Left lung (tissue), 10 donors: ENCODE data around the gene RSL1D1. TPM values are rescaled to one million over a fixed set of nuclear protein-coding genes. Genes with fewer than 3 reads are reported as not detected.

Experiments
- ATAC-seq: fragments of 200-7000 bp; cut with Tn5 transposase; one replicate; pipeline ENCODE4 v1.9.1; 2020; ENCODE audit warnings: moderate library complexity
- DNase-seq, 4 donors: peaks; one replicate each; pipeline ENCODE4 v3.0.0-alpha.2; 2013 to 2020
- H3K27ac ChIP-seq, 2 donors: fragments of 200-600 bp; sonication (generic) in 1 of 2; one replicate each; pipeline versions ENCODE4 v1.5.0 to v1.8.0; 2020 to 2021
- H3K27me3 ChIP-seq, 2 donors: fragments of 200-600 bp; sonication (generic) in 1 of 2; one replicate each; pipeline versions ENCODE4 v1.5.0 to v1.8.0; 2020 to 2021
- H3K36me3 ChIP-seq, 2 donors: fragments of 200-600 bp; sonication (generic) in 1 of 2; one replicate each; pipeline versions ENCODE4 v1.5.0 to v1.8.0; 2020 to 2021
- H3K4me1 ChIP-seq, 2 donors: fragments of 200-600 bp; one replicate each; pipeline ENCODE4 v1.8.0; 2021
- H3K4me3 ChIP-seq, 2 donors: fragments of 200-600 bp; sonication (generic) in 1 of 2; one replicate each; pipeline versions ENCODE4 v1.5.0 to v1.8.0; 2020 to 2021; ENCODE audit warnings: mild to moderate bottlenecking in 1 of 2
- H3K9me3 ChIP-seq, 2 donors: fragments of 200-600 bp; sonication (generic) in 1 of 2; one replicate each; pipeline versions ENCODE4 v1.5.0 to v1.8.0; 2020 to 2021
- intact Hi-C, 2 donors: fragments of 100-400 bp; cut with DNase I; formaldehyde crosslinking; loops; one replicate each; pipeline versions ENCODE4 v1.11.2 to v1.14.2; 2022
- polyA plus RNA-seq, 6 donors: library from polyadenylated mRNA; unstranded; fragments of 120-200 nt; gene quantifications; one replicate each; pipeline ENCODE4 v1.2.1, GENCODE V29; 2013; ENCODE audit not compliant: insufficient read length in 6 of 6
- total RNA-seq, 2 donors: library from RNA; stranded (reverse); fragmentation: NEBNext Ultra II Directional; extraction: Animal tissue kit (Norgen Biotek cat#: 25700); gene quantifications; one replicate each; pipeline ENCODE4 v1.2.1, GENCODE V29; 2021
- TF ChIP-seq, protein P1 (sequence below), 2 donors: fragments of 200-600 bp; sonication (generic) in 1 of 2; IDR thresholded peaks; one replicate each; pipeline versions ENCODE4 v1.5.0 to v1.8.0; 2021; ENCODE audit warnings: antibody characterized with exemption in 2 of 2
- donor health status: DM: no; HTN: yes; CAD: no.
- donor health status: DM: no; HTN: no; CAD: no.

RSL1D1 gene
- total and polyA plus RNA-seq, 8 donors = 88.3 to 274 (median 237) TPM

GRCh38 chr16:11869353-11870228 lies 18.2 kb upstream of the RSL1D1 start:
- DNase-seq (no peak), ATAC-seq (no peak)
- TF ChIP-seq, protein P1, sequence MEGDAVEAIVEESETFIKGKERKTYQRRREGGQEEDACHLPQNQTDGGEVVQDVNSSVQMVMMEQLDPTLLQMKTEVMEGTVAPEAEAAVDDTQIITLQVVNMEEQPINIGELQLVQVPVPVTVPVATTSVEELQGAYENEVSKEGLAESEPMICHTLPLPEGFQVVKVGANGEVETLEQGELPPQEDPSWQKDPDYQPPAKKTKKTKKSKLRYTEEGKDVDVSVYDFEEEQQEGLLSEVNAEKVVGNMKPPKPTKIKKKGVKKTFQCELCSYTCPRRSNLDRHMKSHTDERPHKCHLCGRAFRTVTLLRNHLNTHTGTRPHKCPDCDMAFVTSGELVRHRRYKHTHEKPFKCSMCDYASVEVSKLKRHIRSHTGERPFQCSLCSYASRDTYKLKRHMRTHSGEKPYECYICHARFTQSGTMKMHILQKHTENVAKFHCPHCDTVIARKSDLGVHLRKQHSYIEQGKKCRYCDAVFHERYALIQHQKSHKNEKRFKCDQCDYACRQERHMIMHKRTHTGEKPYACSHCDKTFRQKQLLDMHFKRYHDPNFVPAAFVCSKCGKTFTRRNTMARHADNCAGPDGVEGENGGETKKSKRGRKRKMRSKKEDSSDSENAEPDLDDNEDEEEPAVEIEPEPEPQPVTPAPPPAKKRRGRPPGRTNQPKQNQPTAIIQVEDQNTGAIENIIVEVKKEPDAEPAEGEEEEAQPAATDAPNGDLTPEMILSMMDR (IDR thresholded peaks at IDR 0.05) = no peak
- H3K4me1 ChIP-seq = no peaks in the 10 kb centered on the region
- intact Hi-C loops = no loop called here
- no peaks in the 10 kb centered on the region for H3K9me3 ChIP-seq
- no peak overlapping the region for H3K27ac ChIP-seq
- H3K36me3 ChIP-seq = peaks cover 0 to 53% of the 10 kb centered on the region in 2 donors
- H3K27me3 ChIP-seq = no peaks in the 10 kb centered on the region
- H3K4me3 ChIP-seq = no peak overlapping the region

DNA sequence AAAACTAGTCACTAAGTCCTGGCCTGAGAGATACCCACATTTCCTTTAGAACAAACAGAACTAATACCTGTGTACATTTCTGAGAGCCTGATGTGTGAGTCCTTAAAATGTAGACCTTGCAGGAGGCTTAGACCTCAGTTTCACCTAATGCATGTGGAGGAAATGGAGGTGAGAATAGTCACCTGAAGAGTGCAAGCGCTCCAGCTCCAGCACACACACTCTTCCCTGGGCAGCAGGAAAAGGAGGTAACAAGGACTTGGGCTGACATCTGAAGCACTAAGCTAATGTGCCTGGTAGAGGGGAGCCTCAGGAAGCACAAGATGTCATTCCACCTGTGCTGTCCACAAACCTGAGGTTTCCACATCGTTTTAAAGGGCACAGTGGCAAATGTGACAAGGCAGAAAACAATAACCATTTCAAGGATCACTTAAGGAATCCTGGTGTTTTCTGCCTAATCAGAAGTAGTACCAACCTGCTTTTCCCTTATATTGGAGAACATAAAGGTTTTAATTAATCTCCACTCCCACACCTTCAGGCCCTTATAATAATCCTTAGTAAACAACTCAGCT lies 17.2 kb upstream of the RSL1D1 start:
- no peaks in the 10 kb centered on the region for H3K27me3 ChIP-seq
- ATAC-seq (no peak), DNase-seq (no peak)
- no peaks in the 10 kb centered on the region for H3K4me1 ChIP-seq
- peaks cover 0 to 42% of the 10 kb centered on the region in 2 donors for H3K36me3 ChIP-seq
- TF ChIP-seq, protein P1 (IDR thresholded peaks at IDR 0.05) = no peak
- no peak overlapping the region for H3K4me3 ChIP-seq
- no peak overlapping the region for H3K27ac ChIP-seq
- no peaks in the 10 kb centered on the region for H3K9me3 ChIP-seq
- intact Hi-C loops = no loop called here

DNA sequence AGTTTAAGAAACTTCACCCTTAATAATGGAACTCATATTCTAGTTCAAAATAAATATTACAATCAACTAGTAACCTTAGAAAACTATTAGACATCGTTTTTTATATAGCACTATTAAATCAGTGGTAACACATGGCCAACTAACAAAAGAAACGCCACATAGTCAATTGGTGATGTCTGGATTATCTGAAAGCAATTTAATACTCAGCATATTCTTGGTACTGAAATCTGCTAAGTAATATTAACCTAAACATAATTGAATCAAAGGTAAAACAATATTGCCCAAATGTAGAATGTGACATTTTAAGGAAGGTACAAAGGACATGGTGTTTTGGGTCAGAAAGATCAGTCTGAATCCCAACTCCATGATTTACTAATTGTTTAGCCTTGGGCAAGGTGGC lies 11.1 kb upstream of the RSL1D1 start:
- no peaks in the 10 kb centered on the region for H3K27me3 ChIP-seq
- TF ChIP-seq, protein P1 (IDR thresholded peaks at IDR 0.05) = no peak
- DNase-seq (no peak), ATAC-seq (no peak)
- H3K27ac ChIP-seq = no peak overlapping the region
- no peaks in the 10 kb centered on the region for H3K9me3 ChIP-seq
- H3K4me1 ChIP-seq = no peaks in the 10 kb centered on the region
- H3K36me3 ChIP-seq = no peaks in the 10 kb centered on the region
- intact Hi-C loops = no loop called here
- no peak overlapping the region for H3K4me3 ChIP-seq

DNA sequence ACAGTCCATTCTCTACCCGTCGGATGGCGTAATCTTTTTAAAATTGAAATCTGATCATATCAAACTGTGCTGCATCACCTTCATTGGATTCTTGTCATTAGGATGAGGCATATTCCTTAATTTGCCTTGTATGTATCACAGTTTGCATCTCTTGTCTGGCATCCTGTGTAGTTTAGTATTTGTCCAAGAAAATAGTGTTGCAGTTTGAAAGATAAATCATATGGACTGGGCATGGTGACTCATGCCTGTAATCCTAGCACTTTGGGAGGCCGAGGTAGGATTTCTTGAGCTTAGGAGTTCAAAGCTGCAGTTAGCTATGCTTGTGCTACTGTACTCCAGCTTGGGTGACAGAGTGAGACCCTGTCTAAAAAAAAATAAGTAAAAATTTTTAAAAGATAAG lies 5.8 kb upstream of the RSL1D1 start:
- Histone ChIP-seq H3K36me3 (no peaks in the 10 kb centered on the region), H3K9me3 (no peaks in the 10 kb centered on the region), H3K27ac (no peak overlapping the region), H3K4me1 (peaks cover 0 to 21% of the 10 kb centered on the region in 2 donors), H3K4me3 (no peak overlapping the region), H3K27me3 (no peaks in the 10 kb centered on the region)
- intact Hi-C loops = loop anchor here in 1 of 2 donors (10.0 kb wide), 1 partner anchor 58 kb away; the partner anchor contains the start of gene GSPT1
- no peak for ATAC-seq
- TF ChIP-seq, protein P1 (IDR thresholded peaks at IDR 0.05) = no peak
- DNase-seq = no peak
